ENCODE results near the gene TMUB1. TPM values are rescaled to one million over a fixed set of nuclear protein-coding genes. Genes with fewer than 3 reads are reported as not detected.

The TMUB1 gene
- polyA plus RNA-seq, 3 donors from 2014 or later, result 47.5 to 57.5 (median 49.6) TPM

DNA sequence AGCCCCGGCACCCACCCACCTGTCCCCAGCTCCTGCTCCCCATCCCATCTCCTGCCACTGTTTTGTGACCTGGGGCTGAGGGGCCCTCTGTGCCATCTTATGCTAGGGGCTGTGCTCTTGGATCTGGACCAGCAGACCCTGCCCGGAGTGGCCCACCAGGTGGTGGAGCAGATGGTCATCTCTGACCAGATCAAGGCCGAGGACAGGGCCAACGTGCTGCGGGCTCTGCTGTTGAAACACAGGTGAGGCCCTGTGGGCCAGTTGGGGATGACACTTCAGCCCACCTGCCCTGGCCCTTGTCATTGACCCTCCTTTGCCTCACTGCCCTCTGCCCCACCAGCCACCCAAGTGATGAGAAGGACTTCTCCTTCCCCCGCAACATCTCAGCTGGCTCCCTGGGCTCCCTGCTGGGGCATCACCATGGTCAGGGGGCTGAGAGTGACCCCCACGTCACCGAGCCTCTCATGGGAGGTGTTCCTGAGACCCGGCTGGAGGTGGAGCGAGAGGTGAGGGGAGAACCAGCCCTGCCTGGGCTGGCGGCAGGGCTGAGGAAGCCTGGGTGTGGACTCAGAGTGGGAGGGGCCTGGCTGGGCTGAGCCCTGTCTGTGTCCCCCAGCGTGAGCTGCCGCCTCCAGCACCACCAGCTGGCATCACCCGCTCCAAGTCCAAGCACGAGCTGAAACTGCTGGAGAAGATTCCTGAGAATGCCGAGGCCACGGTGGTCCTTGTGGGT, 13.3 kb downstream of the TMUB1 start:
- H3K36me3 Mint-ChIP-seq, result peaks cover 0 to 22% (median 4%) of the 10 kb centered on the region in 3 donors

DNA sequence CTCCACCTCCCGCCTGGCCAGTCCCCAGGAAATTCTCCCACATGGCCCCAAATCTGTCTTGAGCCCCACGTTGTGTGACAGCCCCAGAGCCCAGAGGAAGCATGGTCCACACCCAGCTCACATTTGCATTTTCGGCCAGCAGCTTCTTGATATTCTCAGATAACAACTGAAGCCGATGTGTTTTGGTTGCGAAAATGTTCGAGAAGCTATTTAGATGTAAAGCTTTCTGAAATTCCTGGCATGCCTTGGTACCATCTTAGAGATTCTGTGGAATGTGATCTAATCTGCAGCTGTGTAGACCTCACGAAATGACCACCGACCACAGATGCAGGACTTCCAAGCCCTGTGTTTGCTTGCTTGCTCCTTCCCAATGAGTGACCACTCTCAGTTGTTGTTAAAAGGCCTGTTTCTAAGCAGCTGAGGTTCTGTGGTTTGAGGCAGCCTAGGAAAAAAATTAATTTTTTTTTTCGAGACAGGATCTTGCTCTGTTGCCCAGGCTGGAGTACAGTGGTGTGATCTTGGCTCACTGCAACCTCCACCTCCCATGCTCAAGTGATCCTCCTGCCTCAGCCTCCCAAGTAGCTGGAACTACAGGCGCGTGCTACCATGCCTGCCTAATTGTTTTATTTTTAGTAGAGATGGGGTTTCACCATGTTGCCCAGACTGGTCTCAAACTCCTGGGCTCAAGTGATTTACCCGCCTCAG, 15.1 kb downstream of the TMUB1 start:
- no peaks in the 10 kb centered on the region for H3K4me1 Mint-ChIP-seq
- H3K9me3 Mint-ChIP-seq, result no peaks in the 10 kb centered on the region
- H3K4me3 Mint-ChIP-seq, result no peak overlapping the region
- peaks cover 0 to 22% (median 4%) of the 10 kb centered on the region in 3 donors for H3K36me3 Mint-ChIP-seq
- no peak for DNase-seq
- H3K27ac Mint-ChIP-seq, result no peak overlapping the region
- no peaks in the 10 kb centered on the region for H3K27me3 Mint-ChIP-seq (ENCODE audit: low read depth in 3 of 3)

More for the DNA sequence above, 13.3 kb downstream of the TMUB1 start:
- Mint-ChIP-seq H3K4me3 (no peak overlapping the region), H3K9me3 (no peaks in the 10 kb centered on the region), H3K4me1 (no peaks in the 10 kb centered on the region), H3K27ac (no peak overlapping the region), H3K27me3 (ENCODE audit: low read depth in 3 of 3) (no peaks in the 10 kb centered on the region)
- no peak for DNase-seq

DNA sequence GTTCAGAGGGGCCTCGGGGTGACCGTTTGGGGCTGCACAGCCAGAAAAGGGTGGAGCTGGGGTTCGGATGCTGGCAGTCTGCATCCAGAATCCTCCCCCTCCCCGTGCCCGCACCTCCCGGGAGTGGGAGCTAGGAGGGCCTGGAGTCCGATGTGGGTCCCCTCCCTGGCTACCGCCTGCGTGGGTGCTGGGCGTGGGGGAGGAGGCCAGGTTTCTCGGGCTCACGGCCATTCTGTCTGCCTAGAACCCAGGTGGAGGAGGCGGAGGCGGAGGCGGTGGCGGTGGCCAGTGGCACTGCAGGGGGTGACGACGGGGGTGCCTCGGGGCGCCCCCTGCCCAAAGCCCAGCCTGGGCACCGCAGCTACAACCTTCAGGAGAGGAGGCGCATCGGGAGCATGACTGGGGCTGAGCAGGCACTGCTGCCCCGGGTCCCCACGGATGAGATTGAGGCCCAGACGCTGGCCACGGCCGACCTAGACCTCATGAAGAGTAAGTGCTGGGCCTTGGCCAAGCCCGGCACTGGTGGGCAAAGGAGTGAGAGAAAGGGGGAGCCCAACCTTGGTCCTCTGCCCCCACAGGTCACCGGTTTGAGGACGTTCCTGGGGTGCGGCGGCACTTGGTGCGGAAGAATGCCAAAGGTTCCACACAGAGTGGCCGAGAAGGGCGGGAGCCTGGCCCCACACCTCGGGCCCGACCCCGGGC, 16.9 kb downstream of the TMUB1 start:
- no peak overlapping the region for H3K27ac Mint-ChIP-seq

DNA sequence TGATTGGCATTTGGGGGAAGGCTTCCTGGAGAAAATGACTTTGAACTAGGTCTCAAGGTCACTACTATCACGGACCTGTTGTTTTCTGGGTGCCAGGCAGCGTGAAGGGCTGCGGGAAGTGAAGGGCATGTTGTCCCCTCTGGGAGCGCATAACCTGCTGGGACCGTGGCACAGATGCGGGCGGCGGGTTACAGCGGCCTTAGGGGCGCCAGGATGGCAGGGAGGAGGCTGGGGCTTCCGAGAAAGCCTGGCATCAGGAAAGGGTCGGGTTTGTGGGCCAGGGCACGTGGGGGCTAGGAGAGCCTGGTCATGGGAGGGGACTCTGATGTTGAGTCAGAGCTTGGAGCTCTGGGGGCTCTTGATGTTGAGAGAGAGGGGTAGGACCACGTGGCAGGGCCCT, 17.8 kb downstream of the TMUB1 start:
- Mint-ChIP-seq H3K4me3 (no peak overlapping the region), H3K27ac (no peak overlapping the region), H3K36me3 (peaks cover 0 to 18% (median 4%) of the 10 kb centered on the region in 3 donors), H3K4me1 (peaks cover 8 to 12% of the 10 kb centered on the region in 2 donors), H3K27me3 (ENCODE audit: low read depth in 3 of 3) (no peaks in the 10 kb centered on the region), H3K9me3 (no peaks in the 10 kb centered on the region)
- no peak for DNase-seq

More for the DNA sequence above, 16.9 kb downstream of the TMUB1 start:
- Mint-ChIP-seq H3K4me1 (peaks cover 3 to 5% of the 10 kb centered on the region in 2 donors), H3K27me3 (ENCODE audit: low read depth in 3 of 3) (no peaks in the 10 kb centered on the region), H3K36me3 (peaks cover 0 to 22% (median 4%) of the 10 kb centered on the region in 3 donors), H3K9me3 (no peaks in the 10 kb centered on the region), H3K4me3 (no peak overlapping the region)
- DNase-seq, result no peak

DNA sequence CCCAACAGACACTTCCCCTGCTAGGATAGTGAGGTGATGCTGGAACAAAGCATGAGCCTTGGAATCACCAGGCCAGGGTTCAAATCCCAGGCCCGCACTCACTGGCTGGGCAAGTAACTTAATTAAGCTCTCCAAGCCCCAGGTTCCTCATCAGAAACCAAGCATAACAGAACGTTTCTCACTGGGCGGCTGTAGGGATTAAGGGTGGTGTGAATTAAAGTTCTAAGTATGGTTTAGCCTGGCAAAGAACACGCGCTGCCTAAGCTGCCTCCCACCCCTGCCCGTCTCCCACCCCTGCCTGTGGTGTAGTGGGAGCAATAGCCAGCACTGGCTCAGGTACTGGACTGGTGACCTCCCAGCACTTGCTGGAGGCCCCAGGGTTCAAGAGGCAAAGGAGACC, 18.3 kb downstream of the TMUB1 start:
- Mint-ChIP-seq H3K36me3 (peaks cover 0 to 18% (median 4%) of the 10 kb centered on the region in 3 donors), H3K27ac (no peak overlapping the region), H3K27me3 (ENCODE audit: low read depth in 3 of 3) (no peaks in the 10 kb centered on the region), H3K4me1 (peaks cover 13% of the 10 kb centered on the region in 2 donors), H3K9me3 (no peaks in the 10 kb centered on the region), H3K4me3 (no peak overlapping the region)
- no peak for DNase-seq

DNA sequence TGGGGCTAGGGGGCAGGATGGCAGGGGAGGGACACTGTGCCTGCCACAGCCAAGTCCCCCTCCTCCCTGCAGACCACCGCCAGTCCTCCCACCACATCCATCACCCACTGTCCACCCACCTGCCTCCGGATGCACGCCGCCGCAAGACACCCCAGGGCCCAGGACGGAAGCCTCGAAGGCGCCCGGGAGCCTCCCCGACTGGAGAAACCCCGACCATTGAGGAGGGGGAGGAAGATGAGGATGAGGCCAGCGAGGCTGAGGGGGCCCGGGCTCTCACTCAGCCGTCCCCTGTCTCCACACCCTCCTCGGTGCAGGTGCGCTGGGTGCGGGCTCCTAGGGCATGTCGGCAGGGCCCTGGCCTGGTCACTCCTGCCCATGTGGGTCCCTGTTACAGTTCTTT, 18.8 kb downstream of the TMUB1 start:
- peaks cover 13 to 14% of the 10 kb centered on the region in 2 donors for H3K4me1 Mint-ChIP-seq
- H3K4me3 Mint-ChIP-seq, result no peak overlapping the region
- no peaks in the 10 kb centered on the region for H3K27me3 Mint-ChIP-seq (ENCODE audit: low read depth in 3 of 3)
- no peaks in the 10 kb centered on the region for H3K9me3 Mint-ChIP-seq
- peaks cover 0 to 17% (median 4%) of the 10 kb centered on the region in 3 donors for H3K36me3 Mint-ChIP-seq
- DNase-seq, result no peak
- H3K27ac Mint-ChIP-seq, result no peak overlapping the region

DNA sequence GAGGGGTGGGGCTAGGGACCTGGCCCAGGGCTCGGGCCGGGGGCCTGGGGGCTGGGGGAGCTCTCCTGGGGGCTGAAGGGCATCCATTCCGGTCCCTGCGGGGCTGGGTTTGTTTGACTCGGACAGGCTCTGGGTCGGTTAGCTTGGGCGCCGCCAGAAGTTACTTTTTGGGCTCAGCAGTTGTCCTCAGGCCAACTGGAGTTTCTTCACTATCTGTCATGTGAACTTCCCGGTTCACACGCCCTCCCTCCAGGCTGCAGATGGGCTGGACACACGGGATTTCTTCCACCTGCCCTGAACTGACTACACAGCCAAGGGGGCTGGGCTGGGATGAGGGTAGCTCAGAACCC, 20.1 kb downstream of the TMUB1 start:
- peaks cover 0 to 6% (median 0%) of the 10 kb centered on the region in 3 donors for H3K27me3 Mint-ChIP-seq (ENCODE audit: low read depth in 3 of 3)
- peaks cover 24% of the 10 kb centered on the region in 2 donors for H3K4me1 Mint-ChIP-seq
- no peak for DNase-seq
- no peak overlapping the region for H3K27ac Mint-ChIP-seq
- peaks cover 0 to 12% (median 0%) of the 10 kb centered on the region in 3 donors for H3K36me3 Mint-ChIP-seq
- no peak overlapping the region for H3K4me3 Mint-ChIP-seq
- H3K9me3 Mint-ChIP-seq, result no peaks in the 10 kb centered on the region

DNA sequence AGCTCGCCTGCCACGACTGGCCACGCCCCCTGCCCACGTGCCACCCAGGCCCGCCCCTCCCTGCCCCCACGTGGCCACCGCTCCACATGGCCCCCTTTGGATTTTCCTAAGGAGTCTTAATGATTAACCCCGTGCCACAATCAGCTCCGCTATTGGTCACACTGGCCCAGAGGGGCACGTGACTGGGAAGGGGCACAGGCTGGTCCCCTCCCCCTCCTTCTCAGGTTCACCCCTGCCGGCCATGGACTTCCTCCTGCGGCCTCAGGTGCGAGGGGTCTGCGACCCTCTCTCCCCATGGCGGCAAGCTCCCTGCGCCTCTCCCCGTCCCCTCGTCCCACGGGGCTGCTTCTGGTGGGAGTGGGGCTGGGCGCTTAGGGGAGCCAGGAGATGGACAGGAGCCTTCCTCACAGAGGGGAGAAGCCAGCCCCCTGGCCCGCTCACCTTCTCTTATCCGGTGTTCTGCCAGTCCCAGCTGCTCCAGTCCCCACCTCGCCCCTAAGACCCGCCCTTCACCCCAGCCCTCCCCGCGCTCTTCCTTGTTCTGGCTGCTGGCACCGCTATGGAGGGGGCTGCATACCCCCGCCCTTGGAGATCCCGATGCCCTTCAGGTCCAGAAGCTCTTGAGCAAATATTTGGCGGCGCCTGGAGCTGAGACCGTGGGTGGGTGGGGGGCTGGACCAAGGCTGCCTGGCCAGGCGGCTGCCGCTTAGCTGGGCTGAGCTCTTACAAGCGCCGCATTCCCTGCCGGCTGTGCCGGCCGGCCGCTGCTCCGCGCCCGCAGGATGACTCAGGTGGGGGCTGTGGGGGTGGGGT, 20.7 kb downstream of the TMUB1 start:
- Mint-ChIP-seq H3K4me1 (peaks cover 26 to 30% of the 10 kb centered on the region in 2 donors), H3K36me3 (peaks cover 0 to 9% (median 0%) of the 10 kb centered on the region in 3 donors), H3K4me3 (no peak overlapping the region), H3K27ac (no peak overlapping the region), H3K27me3 (ENCODE audit: low read depth in 3 of 3) (peaks cover 0 to 6% (median 3%) of the 10 kb centered on the region in 3 donors), H3K9me3 (no peaks in the 10 kb centered on the region)
- no peak for DNase-seq

DNA sequence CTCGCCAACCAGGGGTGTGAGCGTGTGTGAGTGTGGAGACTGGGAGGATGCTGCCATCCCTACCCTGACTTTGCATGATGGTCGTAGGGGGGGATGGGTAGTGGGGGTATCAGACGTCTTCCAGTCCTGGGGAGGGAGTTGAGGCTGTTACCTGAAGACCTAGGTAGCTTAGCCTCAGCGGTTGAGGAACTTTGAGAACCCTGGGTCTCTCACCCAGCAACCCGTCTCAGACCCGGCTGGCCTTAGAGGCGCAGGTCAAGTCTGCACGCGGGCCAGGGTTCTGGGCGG, 21.2 kb downstream of the TMUB1 start:
- no peak for DNase-seq
- Mint-ChIP-seq H3K4me1 (peaks cover 32 to 35% of the 10 kb centered on the region in 2 donors), H3K27me3 (ENCODE audit: low read depth in 3 of 3) (peaks cover 0 to 6% (median 3%) of the 10 kb centered on the region in 3 donors), H3K36me3 (peaks cover 0 to 4% (median 0%) of the 10 kb centered on the region in 3 donors), H3K4me3 (peak overlapping the region in 1 of 5 donors; percentile 9), H3K9me3 (no peaks in the 10 kb centered on the region), H3K27ac (no peak overlapping the region)

DNA sequence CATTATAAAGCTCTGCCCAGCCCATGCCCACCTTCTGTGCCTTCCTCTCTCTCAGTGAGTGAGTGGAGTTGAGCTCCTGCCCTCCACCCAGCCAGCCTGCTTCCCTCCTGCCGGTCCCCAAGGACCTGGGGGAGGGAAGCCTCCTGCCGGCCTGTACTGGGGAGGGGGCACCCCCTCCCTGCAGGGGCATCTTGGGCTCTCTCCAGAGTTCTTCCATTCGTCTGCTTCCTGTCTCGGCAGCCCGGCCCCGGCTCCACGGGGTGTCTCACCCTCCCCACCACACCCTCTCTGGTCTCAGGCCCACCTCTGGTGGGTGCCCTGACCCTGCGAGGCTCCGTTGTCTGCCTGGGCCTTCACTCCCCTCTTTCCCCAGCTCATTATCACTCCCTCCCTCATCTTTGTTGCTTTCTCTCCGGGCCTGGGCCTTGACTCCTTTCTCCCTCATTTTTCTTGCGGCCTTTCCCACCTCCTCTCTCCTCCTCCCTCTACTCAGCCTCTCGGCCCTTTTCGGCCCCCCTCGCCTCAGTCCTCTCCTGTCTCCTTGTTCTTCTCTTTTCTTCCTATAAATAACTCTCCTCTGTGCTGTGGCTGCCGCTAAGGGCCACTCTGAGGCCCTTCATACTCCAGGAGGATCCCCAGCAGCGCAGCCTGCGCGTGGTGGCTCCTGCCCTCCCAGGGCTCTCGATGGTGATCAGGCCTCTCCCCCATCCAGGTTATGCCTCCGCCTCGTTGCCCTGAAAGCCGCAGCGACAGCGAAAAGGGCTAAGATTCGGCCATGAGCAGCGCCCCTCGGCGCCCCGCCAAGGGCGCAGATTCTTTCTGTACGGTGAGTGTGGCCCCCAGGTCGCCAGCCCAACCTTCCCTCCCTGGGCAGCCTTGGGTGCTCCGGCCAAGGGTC, 21.8 kb downstream of the TMUB1 start:
- DNase-seq, result no peak
- peaks cover 34 to 41% of the 10 kb centered on the region in 2 donors for H3K4me1 Mint-ChIP-seq
- no peaks in the 10 kb centered on the region for H3K9me3 Mint-ChIP-seq
- peaks cover 0 to 4% (median 0%) of the 10 kb centered on the region in 3 donors for H3K36me3 Mint-ChIP-seq
- H3K27me3 Mint-ChIP-seq (ENCODE audit: low read depth in 3 of 3), result peaks cover 0 to 6% (median 3%) of the 10 kb centered on the region in 3 donors
- H3K4me3 Mint-ChIP-seq, result peak overlapping the region; percentile 60 to 92 (median 73)
- H3K27ac Mint-ChIP-seq, result peak overlapping the region in 4 of 6 donors; percentile 59 to 82 (median 75)

DNA sequence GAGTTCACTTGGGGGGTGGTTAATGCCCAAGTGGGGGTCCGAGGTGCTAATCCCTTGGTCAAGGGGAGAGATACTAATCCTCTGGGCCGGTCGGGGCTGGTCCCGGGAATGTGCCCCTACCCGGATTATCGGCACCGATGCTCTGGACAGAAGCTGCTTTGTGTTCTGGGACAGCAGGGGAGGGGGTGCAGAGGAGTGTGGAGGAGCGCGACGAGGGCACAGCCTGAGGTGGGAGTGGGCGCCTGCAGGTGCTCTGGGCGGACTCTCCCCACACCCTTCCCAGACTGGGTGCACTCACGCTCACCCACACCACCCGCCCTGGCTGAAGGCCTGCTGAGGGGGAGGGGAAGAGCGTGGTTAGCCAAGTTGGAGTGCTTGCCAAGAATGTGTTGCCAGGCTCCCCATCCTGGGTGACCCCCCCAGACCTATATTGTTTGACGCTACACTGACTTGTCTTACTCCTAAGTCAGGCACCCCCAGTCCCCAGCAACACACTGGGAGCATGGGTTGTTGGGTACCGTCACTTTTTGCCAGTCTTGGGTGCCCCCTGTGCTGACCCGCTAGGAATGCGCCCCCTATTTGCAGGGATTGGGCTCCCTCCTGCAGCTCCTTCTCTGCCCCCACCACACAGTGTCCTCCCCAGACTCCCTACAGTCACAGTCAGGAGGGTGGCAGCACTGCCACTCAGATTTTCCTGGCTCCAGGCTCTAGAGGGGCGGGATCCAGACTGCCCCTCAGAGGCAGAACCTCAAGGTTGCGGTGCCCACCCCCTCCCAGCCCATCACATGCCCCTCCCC, 22.7 kb downstream of the TMUB1 start:
- H3K9me3 Mint-ChIP-seq, result no peaks in the 10 kb centered on the region
- H3K36me3 Mint-ChIP-seq, result peaks cover 0 to 4% (median 0%) of the 10 kb centered on the region in 3 donors
- peaks cover 34 to 42% of the 10 kb centered on the region in 2 donors for H3K4me1 Mint-ChIP-seq
- DNase-seq, result no peak
- peaks cover 0 to 6% (median 3%) of the 10 kb centered on the region in 3 donors for H3K27me3 Mint-ChIP-seq (ENCODE audit: low read depth in 3 of 3)
- peak overlapping the region in 3 of 6 donors; percentile 28 to 61 (median 59) for H3K27ac Mint-ChIP-seq
- peak overlapping the region; percentile 71 to 95 (median 86) for H3K4me3 Mint-ChIP-seq

DNA sequence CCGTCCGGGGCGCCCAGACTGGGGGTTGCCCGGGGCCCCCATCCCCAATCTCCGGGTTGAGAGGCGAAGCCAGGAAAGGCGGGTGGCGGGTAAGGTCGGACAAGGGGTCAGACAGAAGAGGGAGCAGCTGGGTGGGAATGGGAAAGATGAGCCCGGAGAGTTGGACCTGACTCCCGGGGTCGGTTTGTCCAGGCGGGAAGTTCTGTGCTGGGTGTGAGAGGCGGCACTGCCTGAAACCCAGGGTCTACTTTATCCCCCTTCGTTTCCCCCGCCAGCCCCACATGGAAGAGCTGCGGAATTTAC, 23.2 kb downstream of the TMUB1 start:
- Mint-ChIP-seq H3K27ac (peak overlapping the region in 1 of 6 donors; percentile 28), H3K4me1 (peaks cover 34 to 42% of the 10 kb centered on the region in 2 donors), H3K27me3 (ENCODE audit: low read depth in 3 of 3) (peaks cover 0 to 6% (median 3%) of the 10 kb centered on the region in 3 donors), H3K4me3 (peak overlapping the region; percentile 71 to 95 (median 86)), H3K36me3 (peaks cover 0 to under 1% (median 0%) of the 10 kb centered on the region in 3 donors), H3K9me3 (no peaks in the 10 kb centered on the region)
- DNase-seq, result no peak
